Stimulated activated CD4-positive, alpha-beta T cell treated with anti-CD3 and anti-CD28 coated beads, Interleukin-1b, Interleukin-23, amount 100 ng/mL, for 24 hours (primary cell): ENCODE results near the gene CCDC15.
A peak's percentile ranks its signal among the peaks of the same experiment; 100 is the strongest.
"Not testable (repeated sequence)": the region's sequence is repeated elsewhere in the genome, so short reads cannot be mapped to it uniquely, and the experiment has no call there.

Source experiments
- DNase-seq, 4 experiments: peaks; one replicate each; pipeline ENCODE4 v3.0.0-alpha.2; 2020; ENCODE audit warnings: low read depth in 4 of 4, low spot score in 1 of 4

CCDC15 gene

GRCh38 chr11:125001079-125001778, 47.2 kb downstream of the CCDC15 start:
- no peak for DNase-seq

- no peak for DNase-seq
Observed at GRCh38 chr11:125001849-125002248, 47.8 kb downstream of the CCDC15 start.

GRCh38 chr11:125005491-125005890, 51.5 kb downstream of the CCDC15 start:
- DNase-seq: no peak

- DNase-seq: no peak
Observed at GRCh38 chr11:125016413-125016812, 62.4 kb downstream of the CCDC15 start.

GRCh38 chr11:125020342-125020741, 66.3 kb downstream of the CCDC15 start:
- no peak for DNase-seq

- no peak for DNase-seq
Observed at GRCh38 chr11:125022551-125022950, 68.5 kb downstream of the CCDC15 start.

- DNase-seq: no peak
Observed at GRCh38 chr11:125025968-125026367, 72.0 kb downstream of the CCDC15 start.

GRCh38 chr11:125029431-125029830, 75.4 kb downstream of the CCDC15 start:
- DNase-seq: not testable (repeated sequence)

GRCh38 chr11:125036933-125037332, 82.9 kb downstream of the CCDC15 start:
- no peak for DNase-seq

GRCh38 chr11:125049164-125049792, 95.3 kb downstream of the CCDC15 start:
- DNase-seq: no peak

- DNase-seq: no peak
Observed at GRCh38 chr11:125052047-125052446, 98.0 kb downstream of the CCDC15 start.

- DNase-seq: no peak
Observed at GRCh38 chr11:125053167-125053566, 99.2 kb downstream of the CCDC15 start.

- DNase-seq: no peak
Observed at GRCh38 chr11:125055107-125055715, 101.2 kb downstream of the CCDC15 start.

GRCh38 chr11:125056111-125056510, 102.1 kb downstream of the CCDC15 start:
- not testable (repeated sequence) for DNase-seq

- DNase-seq: no peak
Observed at GRCh38 chr11:125056931-125057692, 103.1 kb downstream of the CCDC15 start.

- DNase-seq: no peak
Observed at GRCh38 chr11:125057693-125058016, 103.7 kb downstream of the CCDC15 start.

- no peak for DNase-seq
Observed at GRCh38 chr11:125061281-125061680, 107.3 kb downstream of the CCDC15 start.

GRCh38 chr11:125062218-125062930, 108.4 kb downstream of the CCDC15 start:
- no peak for DNase-seq

- peak in 2 of 4 experiments; percentile 10 to 34 for DNase-seq
Observed at GRCh38 chr11:125062931-125063428, 109.0 kb downstream of the CCDC15 start, which contains the start of gene SLC37A2. TSS of gene SLC37A2 (plus strand) at chr11:125063305. CDS start at chr11:125063368, 63 bp downstream.

GRCh38 chr11:125063429-125064043, 109.5 kb downstream of the CCDC15 start:
- DNase-seq: no peak
